ENCODE results near the gene VGLL1.

DNA sequence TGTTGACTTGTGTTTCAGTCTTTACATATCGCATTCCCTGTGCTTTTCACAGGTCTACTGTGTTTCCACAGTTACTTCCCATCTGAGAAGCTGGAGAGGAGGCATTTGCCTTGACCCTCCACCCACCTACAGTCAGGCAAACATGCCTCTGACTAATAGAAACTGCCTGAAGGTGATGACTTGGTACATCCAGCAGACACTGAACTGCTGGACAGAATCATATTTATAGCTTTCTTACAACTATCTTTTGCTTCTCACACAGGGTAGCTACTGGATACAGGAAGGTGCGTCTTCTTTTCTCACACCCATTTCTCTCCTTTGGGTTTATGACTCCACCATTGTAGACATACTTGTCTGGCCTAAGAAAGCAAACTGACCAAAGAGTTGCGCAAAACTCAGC lies 58.0 kb downstream of the VGLL1 start:
- TF ChIP-seq GATA2 (IDR thresholded peaks at IDR 0.05; ENCODE audit: low read depth, low read length): no peak
- no peak for TF ChIP-seq GATA3 (IDR thresholded peaks at IDR 0.05; ENCODE audit: low read depth, low read length)
